GM19468 (cell line): Measurements from ENCODE around the gene MGAT5.

ENCODE experiments used
- ATAC-seq: cut with Tn5 transposase; IDR thresholded peaks from one replicate; pipeline ENCODE4 v1.9.1; 2021; ENCODE audit warnings: mild to moderate bottlenecking, moderate library complexity, moderate number of reproducible peaks; ENCODE audit not compliant: unreplicated experiment; ENCODE audit errors: extremely low read depth

MGAT5 gene

DNA sequence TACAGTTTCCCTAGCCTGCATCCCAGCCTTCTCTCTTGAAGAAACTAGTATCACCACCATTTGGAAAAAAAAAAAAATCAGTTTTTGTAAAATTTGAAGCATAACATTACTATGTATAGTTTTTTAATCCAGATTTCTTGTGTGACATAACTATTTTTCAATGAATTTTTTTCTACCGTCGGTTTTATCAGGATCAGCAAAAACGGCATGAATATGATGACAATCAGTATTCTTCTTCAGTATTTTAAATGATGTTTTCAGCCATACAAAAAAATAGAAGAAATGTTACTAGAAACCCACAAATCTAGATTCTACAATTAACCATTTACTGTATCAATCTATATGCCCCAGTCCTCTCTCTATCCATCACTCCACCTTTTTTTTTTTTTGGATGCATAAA, 103.9 kb downstream of the MGAT5 start:
- ATAC-seq: no peak

DNA sequence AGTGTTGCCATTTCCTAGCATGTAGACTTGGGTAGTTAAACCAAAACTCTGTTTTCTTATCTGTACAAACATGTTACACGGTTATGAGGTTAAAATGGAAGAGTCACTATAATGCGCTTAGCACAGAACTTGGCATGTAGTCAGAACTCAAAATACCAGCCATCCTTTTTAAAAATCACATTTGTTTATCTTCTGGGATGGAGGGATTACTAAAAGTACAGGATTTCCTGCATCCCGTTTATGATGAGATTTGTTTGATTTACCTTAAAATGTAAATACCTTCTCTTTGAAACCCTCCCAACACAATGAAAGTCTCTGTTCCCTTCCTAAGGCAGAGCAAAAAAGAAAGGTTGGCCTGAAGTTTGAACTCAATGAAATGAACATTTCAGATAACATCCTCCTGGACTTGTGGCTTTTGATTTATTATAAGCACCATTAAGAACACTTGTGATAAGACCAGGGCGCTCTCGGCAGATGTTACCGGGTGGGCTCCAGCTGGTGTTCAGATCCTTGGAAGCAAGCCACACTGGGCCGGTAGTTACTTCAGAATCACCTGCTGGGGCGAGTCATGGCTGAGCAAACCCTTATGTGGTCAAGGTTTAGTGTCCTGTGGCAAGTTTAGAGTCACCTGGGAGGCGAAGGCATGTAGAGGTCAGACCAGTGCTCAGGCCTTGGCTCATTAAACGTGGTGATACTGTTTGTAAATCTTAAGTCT, 105.7 kb downstream of the MGAT5 start:
- ATAC-seq: no peak

DNA sequence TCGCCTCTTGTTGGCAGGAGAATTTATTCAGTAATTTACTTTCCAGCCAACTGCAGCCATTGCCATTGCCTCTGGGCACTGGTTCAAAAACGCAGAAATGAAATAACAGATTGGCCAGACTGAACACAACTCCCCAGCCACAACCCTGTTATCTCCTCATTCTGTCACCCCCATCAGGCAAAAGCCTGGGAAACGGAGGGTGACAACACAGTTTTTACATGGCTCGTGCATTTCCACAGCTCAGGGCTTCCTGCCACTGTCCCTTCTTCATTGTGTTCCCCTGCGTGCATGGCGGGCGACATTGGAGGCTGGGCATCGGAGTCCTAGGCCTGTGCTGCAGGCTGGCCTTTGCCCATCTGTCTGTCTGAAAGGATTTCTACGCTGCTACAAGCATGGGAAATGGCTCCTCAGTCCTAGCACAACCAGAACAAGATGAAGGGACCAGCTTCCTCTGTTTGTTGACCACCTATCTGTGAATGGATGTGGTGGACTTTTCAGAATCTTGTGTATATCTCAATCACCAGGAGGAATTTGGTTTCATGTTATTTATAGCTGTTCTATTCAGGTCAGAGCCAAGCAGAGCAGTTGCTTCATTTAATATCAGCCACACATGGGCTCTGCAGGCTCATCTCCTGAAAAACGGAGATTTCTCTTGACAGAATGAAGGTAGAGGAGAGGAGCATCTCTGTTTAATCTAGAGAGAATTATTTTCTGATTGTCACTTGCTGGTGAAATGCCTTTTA, 107.0 kb downstream of the MGAT5 start:
- ATAC-seq: no peak

DNA sequence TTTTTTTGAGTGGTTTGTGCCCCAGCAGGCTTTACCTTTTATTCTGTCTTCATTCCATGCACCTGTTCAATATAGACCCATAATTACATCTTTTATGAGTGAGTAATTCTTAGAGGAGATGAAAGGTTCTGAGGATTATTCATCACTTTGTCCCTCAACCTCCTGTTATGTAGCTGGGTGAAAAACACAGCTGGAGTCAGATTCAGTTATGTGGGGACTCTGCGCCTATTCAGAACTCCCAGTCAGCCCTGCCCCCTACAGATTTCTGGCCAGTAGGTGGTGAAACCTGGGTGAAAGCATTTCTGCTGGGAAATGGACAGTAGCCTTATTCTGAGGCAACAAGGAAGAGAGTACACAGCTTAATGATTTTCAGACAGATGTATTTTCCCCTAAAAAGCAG, 107.8 kb downstream of the MGAT5 start:
- no peak for ATAC-seq

DNA sequence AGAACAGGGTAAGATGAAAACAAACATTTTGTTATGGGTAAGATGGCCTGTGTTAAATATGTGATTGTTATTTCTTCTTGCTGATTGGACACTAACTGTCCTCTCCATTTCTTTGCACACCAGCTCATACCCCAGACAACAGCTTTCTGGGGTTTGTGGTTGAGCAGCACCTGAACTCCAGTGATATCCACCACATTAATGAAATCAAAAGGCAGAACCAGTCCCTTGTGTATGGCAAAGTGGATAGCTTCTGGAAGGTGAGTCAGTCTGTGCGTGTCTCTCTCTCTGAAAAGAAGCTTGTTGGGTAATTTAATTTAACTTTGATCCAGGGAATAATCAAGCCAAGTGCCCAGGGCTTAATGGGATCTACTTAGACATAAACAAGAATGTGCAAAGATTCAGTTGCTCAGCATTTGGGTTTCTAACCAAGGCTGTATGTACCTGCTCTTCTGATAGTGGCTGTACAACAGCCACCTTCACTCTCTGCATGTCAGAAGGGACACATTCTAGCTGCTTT, 108.3 kb downstream of the MGAT5 start:
- ATAC-seq: no peak

DNA sequence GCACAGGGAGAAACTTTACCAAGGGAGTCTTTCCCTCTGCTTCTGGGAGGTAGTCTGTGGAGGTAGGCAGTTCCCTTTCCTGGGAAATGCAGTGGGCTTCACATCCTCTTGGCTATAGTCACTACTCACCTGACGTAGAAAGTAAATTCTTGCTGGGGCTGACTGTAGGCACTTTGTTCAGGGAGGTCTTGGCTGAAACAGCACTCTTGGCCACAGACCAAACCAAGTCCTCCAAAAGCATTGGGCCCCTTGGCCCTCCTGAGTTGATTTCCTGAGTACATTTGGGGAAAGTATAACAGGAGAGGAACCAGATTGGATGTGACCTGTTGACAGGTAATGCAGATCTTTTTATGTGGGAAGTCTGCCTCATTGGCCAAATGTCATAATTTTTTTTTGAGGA, 108.9 kb downstream of the MGAT5 start:
- ATAC-seq: no peak

DNA sequence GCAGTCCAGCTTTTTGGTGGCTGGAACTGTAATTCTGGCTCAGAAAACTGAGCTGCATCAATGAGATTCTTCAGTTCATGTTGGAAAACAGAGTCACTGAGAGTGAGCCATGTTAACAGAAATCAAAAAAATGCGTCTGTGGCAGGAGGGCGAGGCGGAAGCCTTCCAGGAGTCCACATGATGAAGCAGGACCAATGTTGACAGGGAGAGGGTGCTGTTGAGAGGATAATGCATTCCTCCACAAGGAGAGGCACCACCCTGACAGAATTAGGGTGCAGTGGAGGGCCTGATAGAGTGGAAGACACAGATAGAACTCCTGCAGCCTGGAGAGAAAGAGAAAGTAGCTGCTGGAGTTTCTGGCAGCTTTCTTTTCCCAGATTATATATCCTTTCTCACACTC, 111.5 kb downstream of the MGAT5 start:
- no peak for ATAC-seq

DNA sequence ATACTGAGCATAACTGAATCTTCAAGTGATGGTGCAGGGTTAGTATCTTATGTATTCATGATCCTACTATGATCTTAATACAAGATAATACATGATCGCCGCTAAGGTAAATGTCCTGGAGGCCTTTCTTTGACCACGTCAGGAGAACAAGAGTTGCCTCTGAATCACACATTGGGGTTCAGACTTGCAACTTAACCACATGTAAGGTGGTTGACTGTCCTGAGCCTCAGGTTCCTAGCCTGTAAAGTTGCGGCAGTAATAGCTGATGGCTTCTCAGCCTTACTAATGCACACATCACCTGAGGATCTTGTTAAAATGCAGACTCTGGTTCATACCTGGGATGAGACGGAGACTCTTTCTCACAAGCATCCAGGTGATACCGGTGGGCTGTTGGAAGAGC, 112.5 kb downstream of the MGAT5 start:
- ATAC-seq: no peak

DNA sequence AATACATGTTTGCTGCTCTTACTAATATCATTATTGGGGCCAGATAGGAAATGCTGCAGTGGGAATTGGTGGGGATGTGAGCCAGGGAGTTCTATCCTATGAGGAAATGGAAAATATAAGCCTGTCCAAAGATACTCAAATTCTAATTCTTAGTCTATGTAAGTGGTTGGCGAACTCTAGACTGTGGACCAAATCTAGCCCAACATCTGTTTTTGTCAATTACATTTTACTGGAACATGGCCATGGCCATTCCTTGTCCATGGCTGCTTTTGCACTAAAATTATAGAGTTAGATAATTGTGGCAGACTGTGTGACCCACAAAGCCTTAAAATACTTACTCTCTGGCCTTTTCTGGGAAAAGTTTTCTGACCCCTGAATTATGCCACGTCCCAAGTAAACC, 113.3 kb downstream of the MGAT5 start:
- ATAC-seq: no peak

DNA sequence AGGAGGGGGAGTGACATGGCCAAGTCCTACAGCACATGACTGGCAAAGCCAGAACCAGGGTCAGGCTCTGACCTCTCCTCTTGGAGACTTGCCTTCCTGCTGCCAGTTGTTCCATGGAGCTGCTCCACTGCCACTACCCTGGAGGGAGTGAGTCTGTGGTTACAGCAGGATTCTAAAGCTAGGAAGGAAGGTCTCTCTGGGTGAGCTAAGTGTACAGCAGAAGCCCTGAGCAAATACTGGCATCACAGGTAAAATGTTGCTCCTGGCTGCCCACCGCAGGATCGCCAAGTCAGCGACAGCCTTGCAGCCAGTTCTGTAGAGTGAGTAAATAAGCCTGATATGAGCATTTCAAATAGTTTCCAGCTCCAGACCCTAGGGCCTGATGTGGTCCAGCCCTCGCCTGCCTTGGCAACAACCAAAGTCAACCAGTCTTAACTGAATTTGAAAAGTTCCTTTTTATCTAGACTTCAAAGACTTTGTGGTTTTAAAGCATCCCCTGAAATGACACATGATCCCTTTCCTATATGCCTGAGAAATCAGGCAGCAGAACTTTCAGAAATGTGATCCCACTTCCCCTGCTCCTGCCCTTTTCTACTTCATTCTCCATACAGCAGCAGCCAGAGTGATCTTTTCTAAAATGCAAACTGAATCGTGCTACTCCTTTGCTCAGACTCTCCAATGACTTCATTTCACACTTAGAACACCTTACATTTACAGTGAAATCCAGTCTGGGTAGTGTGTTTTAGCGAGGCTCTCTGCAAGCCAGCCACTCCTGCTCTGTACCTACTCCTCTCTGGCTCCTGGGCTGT, 114.3 kb downstream of the MGAT5 start:
- ATAC-seq: no peak

DNA sequence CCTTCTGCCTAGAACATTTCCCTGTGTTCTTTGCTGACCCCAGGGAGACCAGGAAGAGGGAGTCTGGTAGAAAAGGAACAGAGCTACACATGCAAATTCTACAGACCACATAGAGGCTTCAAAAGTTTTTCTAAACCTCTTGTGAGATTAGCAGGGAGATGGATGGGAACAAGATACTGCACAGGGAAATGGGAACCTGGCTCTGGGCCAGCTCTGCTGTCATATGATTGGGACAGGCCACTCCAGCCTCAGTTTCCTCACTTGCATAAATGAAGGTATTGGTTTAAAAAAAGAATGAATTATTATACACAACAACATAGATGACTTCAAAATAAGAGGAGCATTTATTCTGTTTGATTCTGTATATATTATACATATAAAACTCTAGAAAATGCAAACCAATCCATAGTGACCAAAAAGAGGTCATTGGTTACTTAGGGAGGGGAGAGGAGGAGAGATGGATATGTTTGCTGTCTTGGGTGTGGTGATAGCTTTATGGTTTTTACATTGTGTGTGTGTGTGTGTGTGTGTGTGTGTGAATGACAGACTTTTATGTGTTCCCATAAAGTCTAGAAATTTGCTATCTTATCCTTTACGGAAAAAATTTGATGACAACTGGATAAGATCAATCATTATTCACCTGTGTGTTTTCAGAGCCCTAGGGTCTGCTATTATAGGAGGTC, 115.5 kb downstream of the MGAT5 start:
- ATAC-seq: no peak

DNA sequence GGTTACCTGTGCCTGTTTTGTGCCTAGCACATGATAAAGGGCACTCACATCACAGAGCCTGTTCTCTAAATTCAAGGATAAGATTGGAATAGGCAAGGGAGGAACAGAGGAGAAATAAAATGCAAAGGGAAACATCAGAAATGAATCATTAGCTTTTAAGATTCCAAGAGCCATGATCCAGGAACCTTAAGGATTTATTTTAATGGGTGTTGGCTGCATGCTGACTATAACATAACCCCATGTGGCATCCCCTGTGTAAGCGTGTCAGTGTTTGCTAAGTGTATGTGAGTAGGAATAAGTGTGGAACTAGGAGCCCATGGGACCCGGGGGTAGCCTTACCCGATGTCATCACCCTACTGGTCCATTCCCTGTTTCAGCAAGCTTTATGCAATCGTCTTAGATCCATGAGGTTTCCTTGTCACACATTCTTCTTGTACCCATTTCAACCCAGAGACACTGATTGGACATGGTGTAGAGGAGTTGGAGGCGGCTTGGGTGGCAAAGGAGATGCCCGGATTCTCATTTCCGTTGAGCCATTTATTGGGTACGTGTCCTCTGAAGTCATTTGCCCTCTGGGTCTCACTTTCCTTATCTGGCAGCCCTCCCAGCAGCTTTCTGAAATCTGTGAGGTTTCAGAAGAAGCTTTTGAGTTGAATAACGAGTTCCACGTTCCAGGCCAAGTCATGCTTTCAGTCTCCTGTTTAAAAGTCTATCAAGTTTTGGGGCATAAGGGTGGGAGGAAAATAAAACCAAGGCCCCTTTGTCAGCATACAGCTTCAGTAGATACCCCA, 117.0 kb downstream of the MGAT5 start:
- ATAC-seq: no peak

DNA sequence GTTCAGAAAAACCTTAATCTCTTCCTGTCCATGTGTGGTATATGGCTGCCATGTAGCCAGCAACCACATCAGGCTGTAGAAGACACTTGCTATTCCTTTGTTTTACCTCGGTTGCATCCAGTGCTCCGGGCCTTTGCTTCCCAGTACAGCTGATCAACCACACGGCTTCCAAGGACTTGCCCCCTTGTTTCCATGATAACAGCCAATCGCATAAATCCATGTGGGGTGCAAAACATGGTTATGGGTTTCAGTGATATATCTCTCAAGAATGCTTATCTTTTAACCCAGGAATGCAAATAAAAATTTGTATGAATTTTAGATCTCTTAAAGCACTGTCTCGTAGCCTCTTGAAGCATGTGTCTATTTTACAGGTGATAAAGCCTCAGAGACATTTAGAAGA, 118.3 kb downstream of the MGAT5 start:
- no peak for ATAC-seq

DNA sequence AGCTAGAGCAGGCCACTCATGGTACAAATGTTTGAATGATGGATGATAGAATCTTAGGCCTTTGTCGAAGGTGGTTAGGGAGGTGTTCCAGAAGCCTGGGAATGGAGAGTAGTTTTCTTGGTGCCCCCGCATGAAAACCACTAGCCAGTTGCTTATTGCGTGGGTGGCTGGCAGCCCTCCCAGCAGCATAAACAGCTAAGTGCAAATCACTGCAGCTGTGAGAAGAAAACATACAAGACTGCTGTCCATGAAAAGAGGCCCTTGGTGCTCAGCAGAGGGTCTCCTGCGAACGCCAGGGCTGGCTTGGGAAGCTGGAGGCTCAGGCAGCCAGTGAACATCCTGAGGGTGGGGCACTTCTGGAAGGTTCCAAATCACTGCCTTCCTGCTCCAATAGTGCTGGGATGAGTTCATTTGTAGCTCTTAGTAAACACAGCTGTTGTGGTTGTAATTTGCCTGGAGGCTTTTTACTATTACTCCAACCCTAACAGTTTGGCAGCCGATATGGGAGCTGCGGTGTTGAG, 118.8 kb downstream of the MGAT5 start:
- ATAC-seq: no peak

DNA sequence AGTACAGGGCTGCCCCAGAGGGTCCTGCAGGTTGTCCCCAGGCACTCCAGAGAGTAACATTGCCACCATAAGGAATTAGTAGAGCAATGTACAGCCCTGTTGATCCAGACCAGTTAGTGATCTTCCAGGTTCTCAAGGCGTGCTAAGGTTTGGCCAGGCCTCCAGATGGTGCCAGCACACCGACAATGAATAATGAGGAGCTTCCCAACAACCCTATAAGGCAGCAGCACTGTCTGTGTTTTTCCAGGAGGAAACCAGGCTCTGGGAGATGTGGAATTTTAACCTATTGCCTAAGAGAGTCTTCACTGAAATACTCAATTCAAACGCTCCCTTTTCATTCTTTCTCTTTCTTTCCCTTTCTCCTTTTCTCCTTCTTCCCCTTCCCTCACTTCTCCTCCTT, 122.1 kb downstream of the MGAT5 start:
- ATAC-seq: no peak

DNA sequence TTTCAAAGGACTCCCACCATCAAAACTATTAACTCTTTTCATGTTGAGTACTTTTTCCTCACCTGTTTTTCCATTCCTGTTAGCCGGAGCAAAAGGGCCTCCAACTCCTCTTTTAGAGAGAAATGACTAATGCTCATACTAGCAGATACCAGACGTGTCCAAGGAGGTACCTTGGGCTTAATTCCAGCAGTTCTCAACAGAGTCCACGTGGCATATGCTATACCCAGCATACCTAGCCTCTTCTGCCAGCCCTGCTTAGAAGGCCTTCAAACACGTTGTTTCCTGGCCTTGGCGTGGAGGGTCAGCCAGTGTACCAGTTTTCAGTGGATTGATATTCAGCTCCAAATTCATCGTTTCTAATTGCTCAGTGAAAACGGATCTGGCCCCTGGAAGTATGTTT, 123.9 kb downstream of the MGAT5 start:
- no peak for ATAC-seq

DNA sequence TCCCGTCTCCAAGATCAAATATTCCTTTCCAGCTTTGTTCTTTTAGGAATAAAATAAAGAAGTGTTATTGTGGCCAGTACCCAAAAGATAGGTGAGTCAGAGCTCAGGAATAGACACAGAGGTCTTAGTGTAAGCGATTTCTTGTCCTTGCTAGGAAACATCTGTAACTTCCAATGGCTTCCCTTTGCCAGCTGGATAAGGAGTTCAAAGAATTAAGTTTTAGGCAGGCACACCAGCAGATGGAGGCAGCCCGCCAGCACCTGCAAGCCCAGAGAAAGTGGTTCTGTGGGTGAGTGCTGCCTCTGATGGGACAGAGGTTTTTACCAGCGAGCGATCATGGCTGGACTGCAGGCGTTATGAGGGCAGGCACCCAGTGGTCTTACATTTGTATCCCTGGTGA, 125.4 kb downstream of the MGAT5 start:
- ATAC-seq: no peak

DNA sequence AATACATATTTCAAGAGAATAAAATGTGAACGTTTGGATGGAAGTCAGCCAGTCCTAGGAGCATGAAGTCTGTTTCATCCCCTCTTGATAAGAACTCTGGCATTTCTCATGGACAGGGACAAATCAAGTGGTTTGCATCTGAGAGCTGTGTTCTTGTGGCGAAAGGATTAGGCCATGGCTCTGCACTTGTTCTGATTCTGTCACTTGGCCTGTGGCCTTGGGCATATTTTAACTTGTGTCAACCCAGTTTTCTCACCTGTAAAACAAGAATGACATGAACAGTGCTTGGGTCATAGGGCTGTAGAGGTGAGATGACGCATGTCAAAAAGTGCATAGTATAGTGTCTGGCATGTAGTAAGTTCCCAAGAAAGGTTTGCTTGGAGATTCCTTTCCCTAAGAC, 125.8 kb downstream of the MGAT5 start:
- ATAC-seq: no peak

DNA sequence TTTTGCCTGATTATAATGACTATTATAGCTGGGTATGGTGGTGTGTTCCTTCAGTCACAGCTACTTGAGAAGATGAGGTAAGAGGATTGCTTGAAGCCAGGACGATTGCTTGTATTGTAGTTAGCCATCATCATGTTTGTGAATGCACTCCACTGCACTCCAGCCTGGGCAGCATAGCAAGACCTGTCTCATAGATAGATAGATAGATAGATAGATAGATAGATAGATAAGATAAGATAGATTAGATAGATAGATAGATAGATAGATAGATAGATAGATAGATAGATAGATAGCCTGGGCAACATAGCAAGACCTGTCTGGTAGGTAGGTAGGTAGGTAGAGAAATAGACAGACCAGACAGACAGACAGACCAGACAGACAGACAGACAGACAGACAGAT, 127.3 kb downstream of the MGAT5 start:
- no peak for ATAC-seq
